Anterior cingulate cortex (tissue), 58 donors: Measurements from ENCODE around the gene FAM177A1.

ENCODE experiments used
- DNase-seq, 58 donors: peaks; one replicate each; lab custom pipeline; 2025; lab: John Stamatoyannopoulos, UW

Gene FAM177A1

GRCh38 chr14:35121887-35122695 is 76.0 kb downstream of the FAM177A1 start, which contains the start of the genes PPP2R3C and PRORP:
PPP2R3C (minus strand) TSS chr14:35121990; CDS start chr14:35121959, 31 bp downstream.
PRORP (plus strand) TSS chr14:35122552; CDS start chr14:35123246, 694 bp downstream.
- peak; percentile 71 to 98 (median 90) for DNase-seq

GRCh38 chr14:35122696-35123387 is 76.8 kb downstream of the FAM177A1 start:
- DNase-seq: peak in 9 of 58 donors; percentile 31 to 86 (median 59)

- no peak for DNase-seq
Observed at GRCh38 chr14:35123388-35123703, 77.3 kb downstream of the FAM177A1 start.

GRCh38 chr14:35124127-35124526 is 78.1 kb downstream of the FAM177A1 start:
- DNase-seq: no peak
